ENCODE measurements around the gene SLC40A1. TPM values are rescaled to one million over a fixed set of nuclear protein-coding genes. Genes with fewer than 3 reads are reported as not detected.

SLC40A1 gene
- total RNA-seq, 1 experiment from 2014 or later = 8.8 TPM

GRCh38 chr2:189570570-189571031, 10.0 kb downstream of the SLC40A1 start:
- no peak for DNase-seq (ENCODE audit: extremely low read depth, low read depth)

- no peak for DNase-seq (ENCODE audit: extremely low read depth, low read depth)
These were observed 11.2 kb downstream of the SLC40A1 start for GRCh38 chr2:189569295-189569910.

- no peak for DNase-seq (ENCODE audit: extremely low read depth, low read depth)
These were observed 14.5 kb downstream of the SLC40A1 start for GRCh38 chr2:189566046-189566445.

- no peak for DNase-seq (ENCODE audit: extremely low read depth, low read depth)
These were observed 19.1 kb downstream of the SLC40A1 start for GRCh38 chr2:189561371-189562038.

GRCh38 chr2:189560273-189560586, 20.4 kb downstream of the SLC40A1 start:
- no peak for DNase-seq (ENCODE audit: extremely low read depth, low read depth)

GRCh38 chr2:189559579-189560272, 20.9 kb downstream of the SLC40A1 start:
- DNase-seq (ENCODE audit: extremely low read depth, low read depth) = no peak

- no peak for DNase-seq (ENCODE audit: extremely low read depth, low read depth)
These were observed 21.9 kb downstream of the SLC40A1 start for GRCh38 chr2:189558516-189559272.

GRCh38 chr2:189557373-189557772, 23.2 kb downstream of the SLC40A1 start:
- DNase-seq (ENCODE audit: extremely low read depth, low read depth) = no peak

GRCh38 chr2:189556526-189556925, 24.1 kb downstream of the SLC40A1 start:
- DNase-seq (ENCODE audit: extremely low read depth, low read depth) = no peak

GRCh38 chr2:189555232-189555631, 25.4 kb downstream of the SLC40A1 start:
- no peak for DNase-seq (ENCODE audit: extremely low read depth, low read depth)

GRCh38 chr2:189553504-189554088, 27.0 kb downstream of the SLC40A1 start:
- no peak for DNase-seq (ENCODE audit: extremely low read depth, low read depth)

- DNase-seq (ENCODE audit: extremely low read depth, low read depth) = peak; percentile 32
These were observed 27.6 kb downstream of the SLC40A1 start for GRCh38 chr2:189552991-189553404.

- no peak for DNase-seq (ENCODE audit: extremely low read depth, low read depth)
These were observed 28.1 kb downstream of the SLC40A1 start for GRCh38 chr2:189552334-189552990.

- no peak for DNase-seq (ENCODE audit: extremely low read depth, low read depth)
These were observed 28.8 kb downstream of the SLC40A1 start for GRCh38 chr2:189551808-189552207.

- no peak for DNase-seq (ENCODE audit: extremely low read depth, low read depth)
These were observed 31.1 kb downstream of the SLC40A1 start for GRCh38 chr2:189549449-189549832.

GRCh38 chr2:189548666-189549448, 31.7 kb downstream of the SLC40A1 start:
- peak; percentile 53 for DNase-seq (ENCODE audit: extremely low read depth, low read depth)

- no peak for DNase-seq (ENCODE audit: extremely low read depth, low read depth)
These were observed 35.2 kb downstream of the SLC40A1 start for GRCh38 chr2:189545418-189545817.

GRCh38 chr2:189544318-189545042, 36.1 kb downstream of the SLC40A1 start:
- DNase-seq (ENCODE audit: extremely low read depth, low read depth) = no peak

GRCh38 chr2:189543367-189543766, 37.2 kb downstream of the SLC40A1 start:
- DNase-seq (ENCODE audit: extremely low read depth, low read depth) = no peak
